A673 (cell line): ENCODE measurements around the gene LENEP. TPM values are rescaled to one million over a fixed set of nuclear protein-coding genes. Genes with fewer than 3 reads are reported as not detected.

Experiments used
- BruUV-seq: library from RNA; stranded (reverse); fragments of 400-500 nt; replicated peaks from 2 replicates; lab custom pipeline; 2021; lab: Mats Ljungman, UMichigan
- CTCF ChIA-PET: fragments of 300-600 bp; sonication (Branson Sonifier 250); formaldehyde crosslinking; loops from one replicate; lab custom pipeline; 2022; ENCODE audit warnings: antibody characterized with exemption; lab: Charles Lee
- POLR2A ChIA-PET: fragments of 300-600 bp; sonication (Branson Sonifier 250); formaldehyde crosslinking; loops from one replicate; lab custom pipeline; 2022; ENCODE audit warnings: antibody characterized with exemption; ENCODE audit not compliant: low non-redundant PET; lab: Charles Lee
- DNase-seq: peaks from one replicate; pipeline ENCODE4 v3.0.0-alpha.2; 2015; ENCODE audit warnings: low spot score
- H3K27ac ChIP-seq: fragments of 200-600 bp; sonication (generic); 2 replicates; pipeline ENCODE4 v1.5.1; 2016; ENCODE audit warnings: mixed run types, low read depth, mild to moderate bottlenecking, mixed read lengths, antibody characterized with exemption, low read length; ENCODE audit not compliant: poor library complexity, severe bottlenecking
- H3K27me3 ChIP-seq: fragments of 200-600 bp; sonication (generic); replicated peaks from 2 replicates; pipeline ENCODE4 v1.6.1; 2017; ENCODE audit warnings: mixed run types, low read depth, mild to moderate bottlenecking, mixed read lengths, antibody characterized with exemption, low read length; ENCODE audit not compliant: insufficient read depth, poor library complexity
- H3K36me3 ChIP-seq: fragments of 200-600 bp; sonication (generic); 2 replicates; pipeline ENCODE4 v1.6.1; 2016; ENCODE audit warnings: mixed run types, mild to moderate bottlenecking, mixed read lengths, antibody characterized with exemption, low read length; ENCODE audit not compliant: insufficient read depth, poor library complexity, severe bottlenecking
- H3K4me1 ChIP-seq: fragments of 200-600 bp; sonication (generic); 2 replicates; pipeline ENCODE4 v1.6.1; 2017; ENCODE audit warnings: mixed run types, mild to moderate bottlenecking, mixed read lengths, antibody characterized with exemption, low read length; ENCODE audit not compliant: insufficient read depth, poor library complexity, severe bottlenecking
- H3K4me3 ChIP-seq: fragments of 200-600 bp; sonication (generic); 2 replicates; pipeline ENCODE4 v1.5.1; 2016; ENCODE audit warnings: low read depth, mixed run types, mild to moderate bottlenecking, mixed read lengths, low read length; ENCODE audit not compliant: poor library complexity, severe bottlenecking
- H3K9me3 ChIP-seq: fragments of 200-600 bp; sonication (generic); 2 replicates; pipeline ENCODE4 v1.6.1; 2016; ENCODE audit warnings: mixed run types, low read depth, mild to moderate bottlenecking, mixed read lengths, antibody characterized with exemption, low read length; ENCODE audit not compliant: poor library complexity, severe bottlenecking
- CTCF ChIP-seq: fragments of 300-800, 200-600 bp; sonication (generic); conservative IDR thresholded peaks from 2 replicates; pipeline ENCODE4 v1.5.1; 2017; ENCODE audit warnings: low read depth, mild to moderate bottlenecking, antibody characterized with exemption, low read length, moderate library complexity, mixed read lengths
- EZH2 ChIP-seq: fragments of 200-600 bp; sonication (generic); IDR thresholded peaks from 2 replicates; pipeline ENCODE4 v1.6.1; 2017; ENCODE audit warnings: borderline replicate concordance, low read depth, mild to moderate bottlenecking, mixed read lengths, antibody characterized with exemption, low read length; ENCODE audit not compliant: poor library complexity, severe bottlenecking
- intact Hi-C: fragments of 100-400 bp; cut with micrococcal nuclease; formaldehyde crosslinking; loops from one replicate; pipeline ENCODE4 v1.10.0; 2022; ENCODE audit not compliant: unreplicated experiment
- total RNA-seq: library from RNA; stranded (reverse); gene quantifications from 2 replicates; pipeline ENCODE4 v1.2.3, GENCODE V29; 2021

Gene LENEP
- total RNA-seq, 1 experiment from 2014 or later: 1.4 TPM

GRCh38 chr1:155019377-155020245 is 26.2 kb downstream of the LENEP start:
- Histone ChIP-seq H3K27me3 (no peaks in the 10 kb centered on the region), H3K9me3 (no peaks in the 10 kb centered on the region), H3K4me1 (peaks cover 13% of the 10 kb centered on the region), H3K27ac (no peak overlapping the region), H3K4me3 (no peak overlapping the region), H3K36me3 (peaks cover 13% of the 10 kb centered on the region)
- no peak for DNase-seq
- no TSS peak for BruUV-seq
- no peak for TF ChIP-seq EZH2
- no peak for TF ChIP-seq CTCF
- CTCF ChIA-PET: interaction anchor here (0.6 kb wide), 1 partner anchor 15 kb away, joined by 9 read pairs; no protein-coding TSS in a partner anchor
- intact Hi-C loops: no loop called here
- POLR2A ChIA-PET: no interaction called here

- peaks cover 6% of the 10 kb centered on the region for H3K4me1 ChIP-seq
- TF ChIP-seq EZH2: no peak
- TF ChIP-seq CTCF: no peak
- no TSS peak for BruUV-seq
- no peak overlapping the region for H3K27ac ChIP-seq
- H3K9me3 ChIP-seq: no peaks in the 10 kb centered on the region
- POLR2A ChIA-PET: no interaction called here
- intact Hi-C loops: no loop called here
- H3K36me3 ChIP-seq: no peaks in the 10 kb centered on the region
- CTCF ChIA-PET: no interaction called here
- H3K27me3 ChIP-seq: no peaks in the 10 kb centered on the region
- DNase-seq: no peak
- no peak overlapping the region for H3K4me3 ChIP-seq
Measured at GRCh38 chr1:155022136-155022926, 28.9 kb downstream of the LENEP start.

- CTCF ChIA-PET: no interaction called here
- POLR2A ChIA-PET: interaction anchor here (0.6 kb wide), 1 partner anchor 26 kb away, joined by 4 read pairs; no protein-coding TSS in a partner anchor
- H3K4me3 ChIP-seq: no peak overlapping the region
- BruUV-seq: no TSS peak
- no peaks in the 10 kb centered on the region for H3K36me3 ChIP-seq
- DNase-seq: no peak
- H3K9me3 ChIP-seq: no peaks in the 10 kb centered on the region
- H3K27me3 ChIP-seq: no peaks in the 10 kb centered on the region
- intact Hi-C loops: no loop called here
- H3K27ac ChIP-seq: no peak overlapping the region
- TF ChIP-seq EZH2 (no peak), CTCF (no peak)
- peaks cover 2% of the 10 kb centered on the region for H3K4me1 ChIP-seq
Measured at GRCh38 chr1:155022927-155023236, 29.5 kb downstream of the LENEP start.
